ENCODE data around the gene NR6A1.

NR6A1 gene

DNA sequence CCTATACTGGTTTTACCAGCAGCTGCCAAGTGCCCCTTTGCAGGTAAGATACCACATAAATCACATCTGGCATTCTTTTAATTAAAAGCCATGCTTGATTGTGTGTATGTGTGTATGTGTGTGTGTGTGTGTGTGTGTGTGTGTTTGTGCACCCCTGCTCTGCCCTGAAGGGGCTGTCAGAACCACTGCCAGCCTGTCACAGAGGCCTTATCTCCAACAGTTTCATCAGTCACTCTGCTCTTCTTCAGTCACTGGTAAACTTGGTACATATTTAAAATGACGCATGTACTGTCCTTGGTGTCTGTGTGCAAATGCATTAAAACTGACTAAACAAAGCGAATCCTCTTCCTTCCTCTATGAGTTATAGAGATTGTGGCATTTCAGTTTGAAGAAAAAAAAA is 244.9 kb downstream of the NR6A1 start:
- no peak for DNase-seq (ENCODE audit: low read depth)

DNA sequence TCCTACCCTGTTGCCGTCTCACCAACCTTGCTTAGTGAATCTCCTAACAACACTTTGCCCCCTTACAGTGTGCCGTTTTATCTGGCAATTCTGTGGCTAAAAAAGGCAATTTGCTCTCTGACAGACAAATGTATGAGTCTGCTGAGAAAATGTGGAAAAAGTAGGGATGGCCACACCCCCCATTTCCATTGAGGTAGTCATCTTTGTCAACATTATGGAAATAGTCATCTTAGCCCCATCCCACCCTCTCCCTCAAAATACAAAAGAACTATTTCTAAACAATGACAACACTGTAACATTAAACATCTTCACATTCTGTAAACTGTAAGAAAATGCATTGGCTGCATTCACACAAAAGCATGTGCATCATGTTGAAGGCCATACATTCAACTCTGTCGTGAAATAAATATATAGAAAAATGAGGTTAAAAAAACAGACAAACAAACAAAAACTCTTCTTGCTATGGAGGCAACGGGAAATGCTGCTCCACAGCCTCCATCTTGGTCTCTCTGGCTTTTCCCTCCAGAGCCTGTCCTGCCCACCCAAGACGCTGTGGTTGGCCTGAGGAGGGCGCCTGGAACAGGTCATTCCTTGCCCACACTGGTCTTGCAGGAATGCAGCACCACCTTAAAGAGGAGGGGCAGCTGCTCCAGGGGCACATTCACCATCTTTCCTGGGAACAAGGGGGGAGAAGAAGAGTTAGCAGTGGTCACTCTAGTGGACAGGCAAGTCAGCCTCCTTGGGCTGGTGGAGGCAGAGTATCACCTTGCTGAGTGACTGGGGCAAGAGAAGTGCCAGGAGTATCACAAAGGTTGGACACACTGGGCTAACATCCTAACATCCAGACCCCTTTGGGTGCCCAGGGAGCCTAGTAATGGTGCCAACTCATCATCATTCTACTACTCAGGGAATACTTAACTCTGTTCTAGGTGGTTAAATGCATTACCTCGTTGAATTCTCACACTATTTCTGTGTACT is 248.7 kb downstream of the NR6A1 start:
- no peak for DNase-seq (ENCODE audit: low read depth)

GRCh38 chr9:124521142-124521541 is 250.0 kb downstream of the NR6A1 start:
- no peak for DNase-seq (ENCODE audit: low read depth)

DNA sequence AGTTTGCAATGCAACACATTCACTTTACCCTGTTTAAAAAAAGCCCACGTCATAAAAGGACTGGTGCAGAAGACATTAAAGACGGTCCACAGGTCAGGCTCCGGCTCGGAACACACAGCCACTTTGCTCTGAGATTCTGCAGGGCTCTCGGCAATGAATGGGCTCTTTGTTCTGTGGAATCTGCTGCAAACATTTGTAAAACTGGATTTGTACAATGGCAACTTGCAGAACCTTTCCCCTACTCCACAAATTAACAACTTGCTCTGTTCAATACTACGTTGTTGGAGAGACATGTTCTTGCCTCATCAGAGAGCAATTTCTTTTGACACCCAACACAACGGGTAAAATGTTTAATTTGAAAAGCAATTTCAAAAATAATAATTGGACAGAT is 250.9 kb downstream of the NR6A1 start:
- no peak for DNase-seq (ENCODE audit: low read depth)

GRCh38 chr9:124518116-124518515 is 253.0 kb downstream of the NR6A1 start:
- DNase-seq (ENCODE audit: low read depth): no peak

GRCh38 chr9:124517600-124517999 is 253.5 kb downstream of the NR6A1 start:
- DNase-seq (ENCODE audit: low read depth): no peak

DNA sequence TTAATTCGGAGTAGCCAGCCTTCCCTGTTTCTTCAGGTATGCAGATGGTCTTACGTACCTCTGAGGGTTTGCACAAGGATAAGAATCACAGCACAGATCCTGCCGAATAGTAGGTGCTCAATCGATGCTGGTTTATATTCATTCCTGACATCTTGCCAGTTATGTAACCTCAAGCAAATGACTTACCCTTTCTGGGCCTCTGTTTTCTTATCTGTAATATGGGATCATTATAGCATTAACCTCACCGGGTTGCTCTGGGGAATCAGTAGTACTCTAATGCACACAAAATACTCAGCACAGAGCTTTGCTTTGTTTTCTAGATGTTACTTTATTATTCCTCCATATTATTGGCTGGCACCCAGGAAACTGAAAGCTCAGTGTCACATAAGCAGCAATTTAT is 256.2 kb downstream of the NR6A1 start:
- no peak for DNase-seq (ENCODE audit: low read depth)

GRCh38 chr9:124514125-124514524 is 257.0 kb downstream of the NR6A1 start:
- no peak for DNase-seq (ENCODE audit: low read depth)

DNA sequence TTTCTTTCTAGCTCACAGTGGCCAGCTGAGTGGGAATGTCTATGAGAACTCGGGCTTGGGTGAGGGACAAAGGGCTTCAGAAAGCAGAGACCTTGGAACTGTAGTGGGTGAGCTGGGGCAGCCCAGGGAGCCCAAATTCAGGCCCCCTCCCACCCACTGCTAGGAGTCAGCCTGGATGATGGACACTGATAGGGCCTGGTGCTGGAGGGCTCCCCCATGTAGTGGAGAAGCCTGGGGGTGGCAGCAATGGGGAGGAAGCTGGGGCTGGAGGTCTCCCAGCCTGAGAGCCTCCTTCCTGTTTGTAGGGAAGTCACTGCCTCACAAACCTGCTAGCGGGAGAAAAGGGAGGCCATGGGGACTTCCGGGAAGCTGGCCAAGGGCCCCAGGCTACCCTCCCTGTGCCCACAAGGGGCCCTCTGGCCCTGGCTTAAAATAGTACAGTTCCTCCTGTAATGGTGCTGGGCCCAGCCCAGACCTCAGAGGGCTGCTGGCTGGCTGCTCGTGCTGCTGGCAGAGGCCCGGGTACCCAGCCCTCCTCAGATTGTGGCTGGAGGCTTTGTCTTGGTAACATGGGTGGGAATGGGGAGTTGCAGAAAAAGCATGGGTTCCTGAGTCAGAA is 257.6 kb downstream of the NR6A1 start:
- no peak for DNase-seq (ENCODE audit: low read depth)

- DNase-seq (ENCODE audit: low read depth): no peak
Observed at GRCh38 chr9:124512806-124513204, 258.3 kb downstream of the NR6A1 start.

- DNase-seq (ENCODE audit: low read depth): no peak
Observed at GRCh38 chr9:124511891-124512805, 259.0 kb downstream of the NR6A1 start.

GRCh38 chr9:124511426-124511840 is 259.7 kb downstream of the NR6A1 start:
- no peak for DNase-seq (ENCODE audit: low read depth)

DNA sequence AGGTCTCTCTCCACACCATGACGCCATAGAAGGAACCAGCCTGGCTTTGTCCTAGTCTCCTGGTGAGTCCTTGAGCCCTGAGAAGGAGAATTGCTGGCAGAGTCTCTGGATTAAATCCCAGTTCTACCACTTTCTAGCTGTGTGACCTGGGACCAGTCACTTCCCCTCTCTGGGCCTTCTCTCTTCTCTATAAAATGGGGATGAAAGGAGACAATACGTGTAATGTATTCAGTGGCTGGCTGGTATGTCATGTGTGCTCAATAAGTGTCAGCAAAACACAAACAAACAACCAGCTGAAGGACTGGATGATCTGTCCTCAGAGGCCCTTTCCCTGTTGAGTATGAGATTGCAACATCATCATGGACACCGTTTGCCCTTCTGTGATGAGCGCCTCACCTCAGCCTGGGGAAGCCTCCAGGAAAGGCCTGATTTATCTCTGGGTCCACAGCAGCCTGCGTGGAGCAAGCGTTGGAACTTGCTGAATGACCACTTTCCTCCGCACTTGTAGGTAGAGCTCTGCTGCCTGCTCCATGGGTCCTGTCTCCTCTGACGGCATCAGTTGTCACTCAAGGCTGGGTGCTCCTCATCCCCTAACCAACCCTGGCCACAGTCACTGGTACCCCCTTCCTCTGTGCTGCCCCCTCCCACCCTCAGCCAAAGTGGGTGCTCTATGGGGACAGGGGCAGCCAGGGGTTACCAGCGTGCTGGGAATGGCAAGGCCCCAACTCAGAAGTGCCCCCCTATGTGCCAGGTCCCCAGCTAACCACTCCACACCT is 260.3 kb downstream of the NR6A1 start:
- no peak for DNase-seq (ENCODE audit: low read depth)

DNA sequence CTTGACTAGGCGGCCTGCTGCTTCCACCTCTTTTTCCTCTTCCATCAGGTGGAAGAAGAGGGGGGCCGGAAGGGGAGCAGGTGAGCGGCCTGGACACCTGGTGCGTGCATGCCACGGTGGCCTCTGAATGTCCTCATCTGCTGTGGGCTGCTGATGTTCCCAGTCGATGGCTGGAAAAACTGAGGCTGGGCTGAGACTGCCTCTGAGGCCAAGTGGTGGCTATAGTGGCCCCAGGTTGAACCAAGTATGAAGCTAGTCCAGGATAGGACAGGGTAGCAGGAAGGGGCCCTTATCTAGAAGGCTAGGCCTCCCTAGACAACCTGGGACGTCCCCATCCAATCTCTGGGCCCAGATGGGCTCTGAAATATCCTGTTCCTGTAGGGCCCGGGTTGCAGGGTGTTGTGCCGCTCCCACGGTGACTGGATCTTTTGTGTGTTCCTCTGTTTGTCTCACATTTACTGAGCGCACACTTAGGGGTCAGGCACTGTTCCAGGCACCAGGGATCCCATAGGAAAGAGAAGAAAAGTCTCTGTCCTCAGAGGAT is 263.2 kb downstream of the NR6A1 start:
- DNase-seq (ENCODE audit: low read depth): no peak

- DNase-seq (ENCODE audit: low read depth): no peak
Observed at GRCh38 chr9:124506931-124507879, 263.9 kb downstream of the NR6A1 start, which contains the start of gene NR5A1. NR5A1 (minus strand) TSS chr9:124507399; CDS start chr9:124503395, 4,004 bp downstream.

DNA sequence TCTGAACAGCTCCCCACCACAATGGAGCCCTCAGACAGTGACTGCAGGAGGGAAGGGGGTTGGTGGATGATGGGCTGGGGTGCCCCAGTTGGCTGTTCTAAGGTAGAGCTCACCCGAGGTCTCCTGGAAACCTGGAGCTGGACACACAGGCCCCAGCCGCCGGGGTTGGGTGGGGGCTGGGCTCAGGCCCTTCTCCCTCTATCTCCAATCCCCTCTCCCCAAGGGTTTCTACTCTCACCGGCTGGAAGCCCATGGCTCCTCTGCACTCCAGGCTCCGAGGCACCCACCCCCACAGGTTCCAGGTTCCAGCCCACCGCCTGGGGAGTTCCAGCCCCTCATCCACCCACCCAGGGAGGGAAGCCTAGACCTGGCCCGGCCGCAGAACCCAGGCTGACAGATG is 264.7 kb downstream of the NR6A1 start:
- no peak for DNase-seq (ENCODE audit: low read depth)

GRCh38 chr9:124505901-124506346 is 265.2 kb downstream of the NR6A1 start:
- DNase-seq (ENCODE audit: low read depth): no peak

GRCh38 chr9:124505006-124505900 is 265.9 kb downstream of the NR6A1 start:
- DNase-seq (ENCODE audit: low read depth): no peak

- no peak for DNase-seq (ENCODE audit: low read depth)
Observed at GRCh38 chr9:124504530-124505005, 266.5 kb downstream of the NR6A1 start.

Data from stimulated activated CD8-positive, alpha-beta memory T cell treated with anti-CD3 and anti-CD28 coated beads, Interleukin-15, amount 100 ng/mL, for 24 hours (primary cell).